ENCODE results near the gene YTHDF1.
"Not testable (repeated sequence)": the region's sequence is repeated elsewhere in the genome, so short reads cannot be mapped to it uniquely, and the experiment has no call there.

Gene YTHDF1

GRCh38 chr20:63216041-63216848 lies at the start of gene YTHDF1:
Gene YTHDF1 (minus strand): TSS chr20:63216131. CDS start chr20:63215892, 239 bp downstream.
- peak; percentile 94 to 96 for DNase-seq (ENCODE audit: low read depth in 2 of 2)

- no peak for DNase-seq (ENCODE audit: low read depth in 2 of 2)
Measured at GRCh38 chr20:63264519-63264918, 48.6 kb upstream of the YTHDF1 start.

GRCh38 chr20:63264000-63264399 lies 48.1 kb upstream of the YTHDF1 start:
- no peak for DNase-seq (ENCODE audit: low read depth in 2 of 2)

GRCh38 chr20:63262836-63263235 lies 46.9 kb upstream of the YTHDF1 start:
- DNase-seq (ENCODE audit: low read depth in 2 of 2), result no peak

GRCh38 chr20:63261795-63262528 lies 46.0 kb upstream of the YTHDF1 start:
- DNase-seq (ENCODE audit: low read depth in 2 of 2), result no peak

GRCh38 chr20:63261060-63261794 lies 45.3 kb upstream of the YTHDF1 start:
- DNase-seq (ENCODE audit: low read depth in 2 of 2), result no peak

- DNase-seq (ENCODE audit: low read depth in 2 of 2), result no peak
Measured at GRCh38 chr20:63260521-63260920, 44.6 kb upstream of the YTHDF1 start.

- no peak for DNase-seq (ENCODE audit: low read depth in 2 of 2)
Measured at GRCh38 chr20:63259734-63260460, 44.0 kb upstream of the YTHDF1 start.

GRCh38 chr20:63258781-63259180 lies 42.9 kb upstream of the YTHDF1 start:
- no peak for DNase-seq (ENCODE audit: low read depth in 2 of 2)

GRCh38 chr20:63257629-63258028 lies 41.7 kb upstream of the YTHDF1 start:
- DNase-seq (ENCODE audit: low read depth in 2 of 2), result no peak

- DNase-seq (ENCODE audit: low read depth in 2 of 2), result no peak
Measured at GRCh38 chr20:63256954-63257353, 41.0 kb upstream of the YTHDF1 start.

- DNase-seq (ENCODE audit: low read depth in 2 of 2), result no peak
Measured at GRCh38 chr20:63255931-63256704, 40.2 kb upstream of the YTHDF1 start.

GRCh38 chr20:63254606-63255384 lies 38.9 kb upstream of the YTHDF1 start:
- no peak for DNase-seq (ENCODE audit: low read depth in 2 of 2)

- DNase-seq (ENCODE audit: low read depth in 2 of 2), result no peak
Measured at GRCh38 chr20:63254232-63254605, 38.3 kb upstream of the YTHDF1 start, which contains the start of gene NKAIN4. Gene NKAIN4 (minus strand): TSS chr20:63254463. CDS start chr20:63254450, 13 bp downstream.

GRCh38 chr20:63253438-63254231 lies 37.7 kb upstream of the YTHDF1 start:
- no peak for DNase-seq (ENCODE audit: low read depth in 2 of 2)

GRCh38 chr20:63253065-63253437 lies 37.1 kb upstream of the YTHDF1 start:
- no peak for DNase-seq (ENCODE audit: low read depth in 2 of 2)

- no peak for DNase-seq (ENCODE audit: low read depth in 2 of 2)
Measured at GRCh38 chr20:63252284-63252711, 36.4 kb upstream of the YTHDF1 start.

GRCh38 chr20:63251350-63251749 lies 35.4 kb upstream of the YTHDF1 start:
- DNase-seq (ENCODE audit: low read depth in 2 of 2), result not testable (repeated sequence)

- no peak for DNase-seq (ENCODE audit: low read depth in 2 of 2)
Measured at GRCh38 chr20:63249891-63250290, 34.0 kb upstream of the YTHDF1 start.

All from stimulated activated CD8-positive, alpha-beta memory T cell treated with anti-CD3 and anti-CD28 coated beads, Interleukin-2, amount 100 ng/mL, for 48 hours (primary cell).